ENCODE measurements around the gene SPRR1A.

- TF ChIP-seq POLR2A (IDR thresholded peaks at IDR 0.05) = no peak
- TF ChIP-seq CTCF (IDR thresholded peaks at IDR 0.05) = no peak
These were observed 47.0 kb downstream of the SPRR1A start, which contains the start of gene SPRR1B for GRCh38 chr1:153030895-153031294.
